Type B pancreatic cell (in vitro differentiated cells): ENCODE results near the gene ZNF19. TPM values are rescaled to one million over a fixed set of nuclear protein-coding genes. Genes with fewer than 3 reads are reported as not detected.

ENCODE experiments used
- DNase-seq: peaks from one replicate; pipeline ENCODE4 v3.0.0; 2021; ENCODE audit warnings: mixed read lengths; ENCODE audit not compliant: unreplicated experiment; ENCODE audit errors: extremely low spot score
- H3K27ac Mint-ChIP-seq: 2 replicates; pipeline ENCODE4 v1.8.0; 2021; ENCODE audit warnings: mild to moderate bottlenecking, mixed read lengths
- H3K27me3 Mint-ChIP-seq: 2 replicates; pipeline ENCODE4 v1.8.0; 2021; ENCODE audit warnings: mixed read lengths
- H3K36me3 Mint-ChIP-seq: 2 replicates; pipeline ENCODE4 v1.8.0; 2021; ENCODE audit warnings: mixed read lengths
- H3K4me1 Mint-ChIP-seq: one replicate; pipeline ENCODE4 v1.8.0; 2021; ENCODE audit warnings: mixed read lengths; ENCODE audit not compliant: unreplicated experiment
- H3K4me3 Mint-ChIP-seq: 2 replicates; pipeline ENCODE4 v1.8.0; 2021; ENCODE audit warnings: mild to moderate bottlenecking, mixed read lengths
- H3K9me3 Mint-ChIP-seq: 2 replicates; pipeline ENCODE4 v1.8.0; 2021; ENCODE audit warnings: mixed read lengths
- CTCF ChIP-seq: fragments of 200-600 bp; sonication (generic); conservative IDR thresholded peaks from 2 replicates; pipeline ENCODE4 v1.5.0; 2021; ENCODE audit warnings: antibody characterized with exemption, mild to moderate bottlenecking
- total RNA-seq: library from RNA; stranded (reverse); gene quantifications from 2 replicates; pipeline ENCODE4 v1.2.1, GENCODE V29; 2021; ENCODE audit warnings: low replicate concordance

Gene ZNF19
- total RNA-seq, 1 donor from 2014 or later: 7.6 TPM

DNA sequence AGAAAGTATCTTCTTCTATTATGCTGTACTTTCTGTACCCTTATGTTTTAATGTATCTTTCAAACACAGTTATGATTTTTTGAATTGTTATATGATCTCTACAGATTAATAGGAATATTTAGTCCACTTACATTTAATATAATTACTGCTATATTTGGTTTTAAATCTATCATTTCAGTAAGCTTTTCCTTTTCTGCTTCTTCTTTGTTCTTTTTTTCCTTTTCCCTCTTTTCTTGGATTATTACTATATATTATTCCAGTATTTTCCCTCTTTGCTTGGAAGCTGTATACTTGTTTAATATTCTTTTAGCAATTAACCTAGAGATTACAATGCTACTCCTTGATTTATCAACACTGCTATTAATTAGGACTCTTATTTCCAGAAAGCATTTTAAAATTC, 60.7 kb downstream of the ZNF19 start:
- TF ChIP-seq CTCF: no peak
- no peak for DNase-seq
- Mint-ChIP-seq H3K27ac (no peak overlapping the region), H3K9me3 (no peaks in the 10 kb centered on the region), H3K36me3 (no peaks in the 10 kb centered on the region), H3K27me3 (peaks cover 53% of the 10 kb centered on the region), H3K4me1 (peaks cover 8% of the 10 kb centered on the region), H3K4me3 (no peak overlapping the region)

DNA sequence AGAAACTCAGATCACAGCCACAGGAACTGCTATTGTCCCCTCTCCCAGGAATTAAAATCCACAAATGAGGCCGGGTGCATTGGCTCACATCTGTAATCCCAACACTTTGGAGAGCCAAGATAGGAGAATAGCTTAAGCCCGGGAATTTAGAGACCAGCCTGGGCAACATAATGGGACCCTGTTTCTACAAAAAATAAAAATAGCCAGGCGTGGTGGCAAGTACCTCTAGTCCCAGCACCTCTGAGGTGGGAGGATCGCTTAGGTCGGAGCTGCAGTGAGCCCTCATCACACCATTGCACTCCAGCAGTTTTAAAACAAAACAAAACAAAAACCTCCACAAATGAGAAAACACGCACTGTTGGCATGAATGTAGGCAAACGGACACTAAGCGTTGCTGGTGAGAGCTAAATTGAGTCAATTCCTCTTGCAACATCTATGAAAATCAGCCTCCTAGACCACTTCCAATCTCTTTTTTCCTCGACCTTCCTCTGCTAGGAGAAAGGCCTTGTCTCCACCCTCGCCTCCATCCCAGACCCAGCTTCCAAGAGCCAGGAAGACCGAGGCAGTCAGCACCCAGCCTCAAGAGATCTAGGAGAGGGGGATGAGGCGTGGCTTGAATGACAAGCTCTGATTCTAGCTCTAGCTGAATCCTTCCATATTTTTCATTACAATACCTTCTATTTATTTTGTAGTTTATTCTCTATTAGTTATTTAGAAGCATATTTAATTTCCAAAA, 62.1 kb downstream of the ZNF19 start:
- H3K4me1 Mint-ChIP-seq: peaks cover 8% of the 10 kb centered on the region
- H3K9me3 Mint-ChIP-seq: no peaks in the 10 kb centered on the region
- H3K36me3 Mint-ChIP-seq: no peaks in the 10 kb centered on the region
- peak overlapping the region; percentile 83 for H3K4me3 Mint-ChIP-seq
- no peak for TF ChIP-seq CTCF
- peak overlapping the region; percentile 94 for H3K27ac Mint-ChIP-seq
- no peak for DNase-seq
- H3K27me3 Mint-ChIP-seq: peaks cover 61% of the 10 kb centered on the region

- H3K4me3 Mint-ChIP-seq: peak overlapping the region; percentile 83
- H3K36me3 Mint-ChIP-seq: no peaks in the 10 kb centered on the region
- peaks cover 62% of the 10 kb centered on the region for H3K27me3 Mint-ChIP-seq
- H3K9me3 Mint-ChIP-seq: no peaks in the 10 kb centered on the region
- no peak for TF ChIP-seq CTCF
- DNase-seq: peak; percentile 83
- peaks cover 8% of the 10 kb centered on the region for H3K4me1 Mint-ChIP-seq
- H3K27ac Mint-ChIP-seq: peak overlapping the region; percentile 94
Observed at GRCh38 chr16:71426069-71426879, 62.9 kb downstream of the ZNF19 start.

GRCh38 chr16:71425746-71426068, 63.4 kb downstream of the ZNF19 start:
- TF ChIP-seq CTCF: no peak
- Mint-ChIP-seq H3K27me3 (peaks cover 62% of the 10 kb centered on the region), H3K4me3 (peak overlapping the region; percentile 83), H3K36me3 (no peaks in the 10 kb centered on the region), H3K4me1 (peaks cover 8% of the 10 kb centered on the region), H3K27ac (no peak overlapping the region), H3K9me3 (no peaks in the 10 kb centered on the region)
- no peak for DNase-seq

DNA sequence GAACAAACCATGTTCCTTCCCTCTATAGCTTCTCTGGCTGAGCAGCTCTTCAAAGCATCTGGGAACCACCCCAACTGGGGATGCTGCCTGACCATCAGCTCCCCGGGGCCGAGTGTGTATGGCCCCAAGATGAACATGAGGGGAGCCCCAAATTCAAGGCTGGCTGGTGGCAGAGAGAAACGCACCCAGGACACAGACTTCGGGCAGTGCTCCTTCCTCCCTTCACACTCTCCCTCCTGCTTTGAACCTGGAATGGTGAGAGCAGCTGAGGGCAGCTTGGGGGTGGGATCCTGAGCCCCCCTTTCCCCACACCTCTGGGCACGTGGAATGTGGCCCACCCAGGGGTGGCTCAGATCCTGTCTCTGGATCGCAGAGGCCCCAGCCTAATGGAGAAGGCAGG, 64.5 kb downstream of the ZNF19 start:
- no peak for DNase-seq
- Mint-ChIP-seq H3K4me1 (peaks cover 8% of the 10 kb centered on the region), H3K9me3 (no peaks in the 10 kb centered on the region), H3K36me3 (no peaks in the 10 kb centered on the region), H3K27ac (no peak overlapping the region), H3K4me3 (peak overlapping the region; percentile 83), H3K27me3 (peaks cover 61% of the 10 kb centered on the region)
- TF ChIP-seq CTCF: no peak
